ENCODE data around the gene GULP1.

GULP1 gene

DNA sequence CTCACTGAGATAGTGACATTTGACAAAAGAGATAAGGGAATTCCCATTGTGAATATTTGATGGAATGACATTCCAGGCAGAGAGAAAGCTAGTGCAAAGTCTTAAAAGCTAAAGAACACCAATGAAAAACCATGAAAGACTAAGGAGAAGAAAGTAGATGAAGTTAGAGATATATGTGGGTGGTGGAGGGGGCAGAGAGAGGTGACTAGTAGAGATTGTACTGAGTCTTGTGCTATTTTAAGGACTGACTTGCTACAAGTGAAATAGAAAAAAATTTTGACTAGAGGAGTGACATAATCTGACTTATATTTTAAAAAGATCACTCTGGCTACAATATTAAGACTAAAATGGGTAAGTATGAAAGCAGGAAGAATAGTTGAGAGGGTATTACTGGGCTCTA lies 35.3 kb upstream of the GULP1 start:
- Histone ChIP-seq H3K27me3 (no peaks in the 10 kb centered on the region), H3K4me3 (ENCODE audit: low read depth, low read length) (no peak overlapping the region), H3K9me3 (no peaks in the 10 kb centered on the region), H3K36me3 (no peaks in the 10 kb centered on the region), H3K4me1 (no peaks in the 10 kb centered on the region)
- DNase-seq = no peak
- TF ChIP-seq, protein P1, sequence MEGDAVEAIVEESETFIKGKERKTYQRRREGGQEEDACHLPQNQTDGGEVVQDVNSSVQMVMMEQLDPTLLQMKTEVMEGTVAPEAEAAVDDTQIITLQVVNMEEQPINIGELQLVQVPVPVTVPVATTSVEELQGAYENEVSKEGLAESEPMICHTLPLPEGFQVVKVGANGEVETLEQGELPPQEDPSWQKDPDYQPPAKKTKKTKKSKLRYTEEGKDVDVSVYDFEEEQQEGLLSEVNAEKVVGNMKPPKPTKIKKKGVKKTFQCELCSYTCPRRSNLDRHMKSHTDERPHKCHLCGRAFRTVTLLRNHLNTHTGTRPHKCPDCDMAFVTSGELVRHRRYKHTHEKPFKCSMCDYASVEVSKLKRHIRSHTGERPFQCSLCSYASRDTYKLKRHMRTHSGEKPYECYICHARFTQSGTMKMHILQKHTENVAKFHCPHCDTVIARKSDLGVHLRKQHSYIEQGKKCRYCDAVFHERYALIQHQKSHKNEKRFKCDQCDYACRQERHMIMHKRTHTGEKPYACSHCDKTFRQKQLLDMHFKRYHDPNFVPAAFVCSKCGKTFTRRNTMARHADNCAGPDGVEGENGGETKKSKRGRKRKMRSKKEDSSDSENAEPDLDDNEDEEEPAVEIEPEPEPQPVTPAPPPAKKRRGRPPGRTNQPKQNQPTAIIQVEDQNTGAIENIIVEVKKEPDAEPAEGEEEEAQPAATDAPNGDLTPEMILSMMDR (IDR thresholded peaks at IDR 0.05; ENCODE audit: low read depth, low read length) = no peak

- Histone ChIP-seq H3K4me1 (no peaks in the 10 kb centered on the region), H3K36me3 (no peaks in the 10 kb centered on the region), H3K4me3 (ENCODE audit: low read depth, low read length) (no peak overlapping the region), H3K27me3 (no peaks in the 10 kb centered on the region), H3K9me3 (no peaks in the 10 kb centered on the region)
- TF ChIP-seq, protein P1 (IDR thresholded peaks at IDR 0.05; ENCODE audit: low read depth, low read length) = no peak
- no peak for DNase-seq
Observed at GRCh38 chr2:188265315-188265714, 26.4 kb upstream of the GULP1 start.

DNA sequence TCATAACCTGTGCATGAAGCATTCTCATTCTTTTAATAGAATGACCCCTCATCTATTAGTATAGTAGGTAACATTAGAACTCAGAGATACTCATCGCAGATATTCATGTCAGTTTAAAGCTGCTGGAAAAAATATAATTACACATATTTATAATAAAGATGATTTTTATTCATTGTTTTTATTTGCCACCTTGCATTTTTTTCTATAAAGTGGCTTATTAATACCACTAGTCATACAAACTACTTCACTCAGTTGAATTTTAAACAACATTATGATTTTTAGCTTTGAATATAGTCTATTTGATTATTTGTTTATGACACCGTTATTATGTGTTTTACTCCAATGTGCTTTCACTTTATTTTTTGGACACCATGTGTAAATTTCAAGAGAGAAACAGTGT lies 23.9 kb upstream of the GULP1 start:
- no peaks in the 10 kb centered on the region for H3K9me3 ChIP-seq
- no peak overlapping the region for H3K4me3 ChIP-seq (ENCODE audit: low read depth, low read length)
- no peaks in the 10 kb centered on the region for H3K4me1 ChIP-seq
- no peaks in the 10 kb centered on the region for H3K36me3 ChIP-seq
- TF ChIP-seq, protein P1 (IDR thresholded peaks at IDR 0.05; ENCODE audit: low read depth, low read length) = no peak
- DNase-seq = no peak
- no peaks in the 10 kb centered on the region for H3K27me3 ChIP-seq

GRCh38 chr2:188269004-188269403 lies 22.7 kb upstream of the GULP1 start:
- no peaks in the 10 kb centered on the region for H3K36me3 ChIP-seq
- no peaks in the 10 kb centered on the region for H3K27me3 ChIP-seq
- TF ChIP-seq, protein P1 (IDR thresholded peaks at IDR 0.05; ENCODE audit: low read depth, low read length) = no peak
- no peak for DNase-seq
- H3K4me3 ChIP-seq (ENCODE audit: low read depth, low read length) = no peak overlapping the region
- no peaks in the 10 kb centered on the region for H3K9me3 ChIP-seq
- H3K4me1 ChIP-seq = no peaks in the 10 kb centered on the region

DNA sequence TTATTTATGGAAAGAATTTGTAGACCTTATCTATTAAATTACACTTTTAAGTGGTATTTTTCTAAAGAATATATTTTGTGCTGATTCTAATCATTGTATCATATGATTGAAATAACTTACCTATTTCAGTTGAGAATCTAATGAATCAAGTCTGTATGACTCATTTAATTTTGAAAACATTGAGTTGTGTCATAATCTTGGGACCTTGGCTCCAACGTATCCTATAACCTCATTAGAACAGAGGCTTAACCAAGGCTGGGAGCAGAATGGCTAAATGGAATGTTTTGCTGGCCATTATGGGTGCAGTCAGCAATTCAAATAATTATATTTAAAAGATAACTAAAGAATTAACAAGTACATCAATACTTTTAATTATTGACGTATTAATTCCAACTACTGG lies 19.6 kb upstream of the GULP1 start:
- TF ChIP-seq, protein P1 (IDR thresholded peaks at IDR 0.05; ENCODE audit: low read depth, low read length) = no peak

GRCh38 chr2:188274274-188274673 lies 17.4 kb upstream of the GULP1 start:
- TF ChIP-seq, protein P1 (IDR thresholded peaks at IDR 0.05; ENCODE audit: low read depth, low read length) = no peak
- H3K36me3 ChIP-seq = no peaks in the 10 kb centered on the region
- H3K4me3 ChIP-seq (ENCODE audit: low read depth, low read length) = no peak overlapping the region
- H3K4me1 ChIP-seq = no peaks in the 10 kb centered on the region
- H3K27me3 ChIP-seq = no peaks in the 10 kb centered on the region
- H3K9me3 ChIP-seq = no peaks in the 10 kb centered on the region
- no peak for DNase-seq

More for the DNA sequence above, 19.6 kb upstream of the GULP1 start:
- no peak overlapping the region for H3K4me3 ChIP-seq (ENCODE audit: low read depth, low read length)
- DNase-seq = no peak
- H3K4me1 ChIP-seq = no peaks in the 10 kb centered on the region
- H3K36me3 ChIP-seq = no peaks in the 10 kb centered on the region
- H3K27me3 ChIP-seq = no peaks in the 10 kb centered on the region
- H3K9me3 ChIP-seq = no peaks in the 10 kb centered on the region

Measured in BE2C (cell line).